ENCODE measurements around the gene WWOX.
"Not testable (repeated sequence)": the region's sequence is repeated elsewhere in the genome, so short reads cannot be mapped to it uniquely, and the experiment has no call there.

The WWOX gene

GRCh38 chr16:78510496-78510895, 411.0 kb downstream of the WWOX start:
- DNase-seq, result no peak

- no peak for DNase-seq
Observed at GRCh38 chr16:78513838-78514237, 414.4 kb downstream of the WWOX start.

GRCh38 chr16:78514888-78515287, 415.4 kb downstream of the WWOX start:
- not testable (repeated sequence) for DNase-seq

- DNase-seq, result no peak
Observed at GRCh38 chr16:78515421-78515820, 416.0 kb downstream of the WWOX start.

- DNase-seq, result no peak
Observed at GRCh38 chr16:78516006-78516736, 416.7 kb downstream of the WWOX start.

GRCh38 chr16:78519896-78520295, 420.4 kb downstream of the WWOX start:
- no peak for DNase-seq

- no peak for DNase-seq
Observed at GRCh38 chr16:78520470-78520869, 421.0 kb downstream of the WWOX start.

GRCh38 chr16:78522327-78522726, 422.9 kb downstream of the WWOX start:
- DNase-seq, result no peak

- peak; percentile 55 for DNase-seq
Observed at GRCh38 chr16:78523212-78523985, 423.9 kb downstream of the WWOX start.

- no peak for DNase-seq
Observed at GRCh38 chr16:78524066-78524595, 424.7 kb downstream of the WWOX start.

GRCh38 chr16:78528265-78528664, 428.8 kb downstream of the WWOX start:
- no peak for DNase-seq

- no peak for DNase-seq
Observed at GRCh38 chr16:78529881-78530280, 430.4 kb downstream of the WWOX start.

- no peak for DNase-seq
Observed at GRCh38 chr16:78530283-78530682, 430.8 kb downstream of the WWOX start.

- DNase-seq, result no peak
Observed at GRCh38 chr16:78535098-78535497, 435.6 kb downstream of the WWOX start.

- DNase-seq, result no peak
Observed at GRCh38 chr16:78537511-78537910, 438.1 kb downstream of the WWOX start.

- no peak for DNase-seq
Observed at GRCh38 chr16:78538292-78538691, 438.8 kb downstream of the WWOX start.

GRCh38 chr16:78538919-78539318, 439.5 kb downstream of the WWOX start:
- no peak for DNase-seq

- DNase-seq, result no peak
Observed at GRCh38 chr16:78542419-78542818, 443.0 kb downstream of the WWOX start.

GRCh38 chr16:78543023-78543422, 443.6 kb downstream of the WWOX start:
- DNase-seq, result no peak

GRCh38 chr16:78549366-78549765, 449.9 kb downstream of the WWOX start:
- DNase-seq, result no peak

- DNase-seq, result peak; percentile 90
Observed at GRCh38 chr16:78551487-78552085, 452.1 kb downstream of the WWOX start.

GRCh38 chr16:78552106-78552675, 452.7 kb downstream of the WWOX start:
- no peak for DNase-seq

GRCh38 chr16:78552716-78553115, 453.3 kb downstream of the WWOX start:
- no peak for DNase-seq

Measured in NCI-H1436 (cell line).